Suprapubic skin (tissue), 3 donors: ENCODE measurements around the gene TLL1.

ENCODE experiments used
- POLR2A ChIP-seq, 2 donors: fragments of 450-650 bp; IDR thresholded peaks; one replicate each; pipeline ENCODE4 v1.6.1; 2017; ENCODE audit warnings: antibody characterized with exemption in 2 of 2, mild to moderate bottlenecking in 2 of 2, moderate library complexity in 2 of 2
- TF ChIP-seq, protein P1 (sequence below), 2 donors: fragments of 200-600 bp in 1 of 2; fragments of 450-650 bp in 1 of 2; sonication (generic) in 1 of 2; IDR thresholded peaks; one replicate each; pipeline ENCODE4 v1.5.1; 2016 to 2019; ENCODE audit warnings: antibody characterized with exemption in 2 of 2, mild to moderate bottlenecking in 1 of 2, moderate library complexity in 1 of 2

DNA sequence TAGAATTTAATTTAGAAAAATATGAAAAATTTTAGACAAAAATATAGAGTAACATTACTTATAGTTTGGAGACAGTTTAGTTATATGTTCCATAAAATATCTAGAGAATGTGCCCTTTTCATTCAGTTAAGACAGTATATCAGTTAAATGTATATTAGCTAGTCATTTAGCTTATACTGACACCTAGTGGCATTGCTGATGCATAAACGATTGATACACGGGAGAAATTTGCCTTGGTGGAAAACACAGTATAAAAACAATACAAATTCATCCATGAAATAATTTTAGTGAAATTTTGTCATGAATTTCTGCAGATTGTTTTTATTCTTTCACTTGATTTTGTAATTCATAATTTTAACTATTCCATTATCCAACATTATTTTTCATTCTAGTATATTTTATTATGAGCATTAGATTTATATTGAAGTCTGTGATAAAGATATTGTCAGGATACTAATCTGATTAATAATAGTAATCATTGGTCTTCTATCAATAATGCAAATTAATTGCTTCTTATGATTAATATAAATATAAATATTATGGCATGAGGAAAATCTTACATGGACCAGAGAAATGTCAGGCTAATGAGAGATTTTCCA, 219.0 kb downstream of the TLL1 start:
- TF ChIP-seq, protein P1, sequence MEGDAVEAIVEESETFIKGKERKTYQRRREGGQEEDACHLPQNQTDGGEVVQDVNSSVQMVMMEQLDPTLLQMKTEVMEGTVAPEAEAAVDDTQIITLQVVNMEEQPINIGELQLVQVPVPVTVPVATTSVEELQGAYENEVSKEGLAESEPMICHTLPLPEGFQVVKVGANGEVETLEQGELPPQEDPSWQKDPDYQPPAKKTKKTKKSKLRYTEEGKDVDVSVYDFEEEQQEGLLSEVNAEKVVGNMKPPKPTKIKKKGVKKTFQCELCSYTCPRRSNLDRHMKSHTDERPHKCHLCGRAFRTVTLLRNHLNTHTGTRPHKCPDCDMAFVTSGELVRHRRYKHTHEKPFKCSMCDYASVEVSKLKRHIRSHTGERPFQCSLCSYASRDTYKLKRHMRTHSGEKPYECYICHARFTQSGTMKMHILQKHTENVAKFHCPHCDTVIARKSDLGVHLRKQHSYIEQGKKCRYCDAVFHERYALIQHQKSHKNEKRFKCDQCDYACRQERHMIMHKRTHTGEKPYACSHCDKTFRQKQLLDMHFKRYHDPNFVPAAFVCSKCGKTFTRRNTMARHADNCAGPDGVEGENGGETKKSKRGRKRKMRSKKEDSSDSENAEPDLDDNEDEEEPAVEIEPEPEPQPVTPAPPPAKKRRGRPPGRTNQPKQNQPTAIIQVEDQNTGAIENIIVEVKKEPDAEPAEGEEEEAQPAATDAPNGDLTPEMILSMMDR (IDR thresholded peaks at IDR 0.05): peak; percentile 57 to 64
- TF ChIP-seq POLR2A (IDR thresholded peaks at IDR 0.05): no peak
